Stimulated activated CD8-positive, alpha-beta memory T cell treated with anti-CD3 and anti-CD28 coated beads, Interleukin-7, amount 100 ng/mL, for 1 hour (primary cell): ENCODE results near the gene VIPR2.

ENCODE experiments used
- DNase-seq, 2 donors: peaks; one replicate each; pipeline ENCODE4 v3.0.0-alpha.2; 2020; ENCODE audit warnings: low read depth in 2 of 2

VIPR2 gene

DNA sequence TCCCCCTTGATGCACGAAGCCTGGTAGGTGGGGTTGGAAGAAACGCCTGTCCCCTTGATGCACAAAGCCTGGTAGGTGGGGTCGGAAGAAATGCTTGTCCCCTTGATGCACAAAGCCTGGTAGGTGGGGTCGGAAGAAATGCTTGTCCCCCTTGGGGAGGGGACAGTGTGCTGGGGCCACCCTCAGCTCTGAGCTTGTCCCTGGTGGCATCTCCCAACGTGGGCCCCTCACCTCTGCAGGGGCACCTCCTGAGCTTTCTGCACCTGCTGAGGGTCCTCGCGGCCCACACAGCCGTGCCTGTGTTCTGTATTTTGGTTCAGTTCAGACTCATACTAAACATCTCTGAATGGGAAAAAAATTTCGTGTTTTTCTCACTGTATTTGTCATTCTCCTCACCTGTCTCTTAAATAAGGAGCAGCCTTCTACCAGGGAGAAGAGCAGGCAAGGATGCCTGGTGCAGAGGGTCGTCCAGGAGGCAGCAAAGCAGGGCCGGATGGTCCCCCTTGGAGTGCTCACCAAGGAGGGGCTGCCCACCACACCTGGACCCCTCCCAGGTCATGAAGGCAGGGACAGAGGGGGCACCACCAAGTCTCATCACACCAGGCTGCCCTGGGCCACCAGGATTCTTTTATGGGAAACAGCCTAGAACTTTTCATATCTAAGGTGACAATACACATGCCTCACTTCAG, 24.7 kb downstream of the VIPR2 start:
- DNase-seq = no peak

GRCh38 chr7:159119026-159119741, 25.5 kb downstream of the VIPR2 start:
- DNase-seq = no peak

DNA sequence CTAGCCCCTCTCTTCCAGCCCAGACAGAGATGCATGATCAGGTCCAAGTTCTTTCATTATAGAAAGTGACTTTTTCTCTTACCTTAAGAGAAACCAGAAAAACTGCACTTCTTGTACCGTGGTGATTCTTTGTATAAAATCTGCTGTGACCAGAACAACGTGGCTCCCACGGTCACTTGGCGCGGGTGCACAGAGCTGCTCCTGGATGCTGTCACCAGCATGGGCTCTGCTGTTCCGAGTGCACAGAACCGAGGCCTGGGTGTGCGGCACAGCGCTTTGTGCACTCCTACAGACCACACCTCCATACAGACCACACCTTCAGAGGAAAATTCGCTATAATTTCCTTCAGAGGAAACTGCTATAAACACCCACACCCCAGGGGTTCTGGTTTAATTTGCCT, 26.0 kb downstream of the VIPR2 start:
- no peak for DNase-seq

- DNase-seq = no peak
These were observed 26.5 kb downstream of the VIPR2 start for GRCh38 chr7:159118197-159118595.

GRCh38 chr7:159117366-159118196, 27.1 kb downstream of the VIPR2 start:
- no peak for DNase-seq

DNA sequence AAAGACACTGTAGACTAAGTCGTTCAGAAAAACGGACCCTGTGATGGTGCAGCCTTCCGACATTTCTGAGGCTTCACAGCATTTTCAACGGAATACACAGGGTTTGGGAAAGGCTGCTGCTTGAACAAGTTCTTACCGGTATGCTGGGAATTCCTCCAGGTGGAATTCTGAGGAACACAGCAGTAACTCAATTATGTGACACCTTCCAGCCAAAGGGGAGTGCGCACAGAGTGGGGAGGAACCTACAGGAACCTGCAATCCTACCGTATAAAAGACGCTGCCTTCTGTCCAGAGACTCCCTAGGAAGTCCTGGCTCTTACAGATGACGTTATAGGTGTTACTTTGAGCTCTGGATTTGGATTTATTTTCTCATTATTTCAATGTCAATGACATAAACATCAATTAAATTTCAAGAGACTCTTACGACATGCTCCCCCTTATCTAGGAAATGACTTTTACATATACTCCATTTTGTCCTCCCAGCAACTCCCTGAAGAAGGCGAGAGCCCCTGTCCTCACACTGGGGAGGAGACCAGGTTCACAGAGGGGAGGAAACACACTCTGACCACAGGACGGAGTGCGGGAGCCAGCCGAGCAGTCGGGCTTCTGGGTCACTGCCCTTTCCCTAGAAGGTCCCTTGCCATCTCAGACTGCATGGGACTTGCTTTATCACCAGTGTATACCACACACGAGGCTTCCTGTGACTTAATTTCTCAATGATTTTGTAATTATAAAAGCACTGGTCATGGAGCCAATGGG, 27.9 kb downstream of the VIPR2 start:
- no peak for DNase-seq

DNA sequence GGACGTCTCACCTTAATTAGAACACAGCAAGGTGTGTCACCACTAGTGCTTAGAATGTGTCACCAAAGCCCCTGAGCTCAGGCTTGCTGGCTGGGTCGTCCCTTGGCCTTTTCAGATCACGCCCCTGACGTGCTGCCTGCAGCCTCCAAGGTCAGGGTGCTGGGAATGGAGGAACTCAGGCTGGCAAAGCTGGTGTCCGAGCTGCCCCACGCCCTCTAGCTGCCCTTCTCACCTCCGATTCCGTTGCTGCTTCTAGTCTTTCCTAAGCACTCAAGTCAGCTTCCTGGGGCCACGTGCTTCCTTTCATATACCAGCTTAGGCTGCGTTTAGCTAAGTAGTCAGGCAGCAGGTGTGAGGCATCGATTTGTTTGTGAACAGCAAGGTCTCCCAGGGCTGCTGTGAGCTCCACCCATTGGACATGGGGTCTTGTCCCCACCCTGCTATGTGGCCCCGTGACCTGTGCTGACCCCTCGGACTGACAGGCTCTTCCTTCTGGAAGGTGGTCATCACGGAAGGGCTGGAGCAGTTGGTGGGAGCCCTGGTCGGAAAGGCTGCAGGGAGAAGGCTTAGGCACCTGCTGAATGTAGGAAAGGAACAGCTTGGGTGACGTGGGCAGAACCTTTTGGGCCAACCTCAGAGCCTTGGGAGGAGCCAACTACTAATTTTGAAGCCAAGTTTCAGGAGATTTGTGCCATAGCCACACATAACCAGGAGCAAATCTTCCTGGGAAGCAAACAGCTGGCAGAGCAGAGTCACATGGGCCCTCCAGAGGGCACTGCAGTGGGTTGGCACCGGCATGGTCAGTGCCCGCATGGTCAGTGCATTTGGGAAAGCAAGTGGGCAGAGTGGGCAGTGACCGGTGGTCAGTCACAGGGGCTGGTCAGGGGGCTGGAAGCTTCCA, 28.8 kb downstream of the VIPR2 start:
- no peak for DNase-seq

- DNase-seq = no peak
These were observed 29.7 kb downstream of the VIPR2 start for GRCh38 chr7:159114981-159115380.

- no peak for DNase-seq
These were observed 30.6 kb downstream of the VIPR2 start for GRCh38 chr7:159114096-159114495.

DNA sequence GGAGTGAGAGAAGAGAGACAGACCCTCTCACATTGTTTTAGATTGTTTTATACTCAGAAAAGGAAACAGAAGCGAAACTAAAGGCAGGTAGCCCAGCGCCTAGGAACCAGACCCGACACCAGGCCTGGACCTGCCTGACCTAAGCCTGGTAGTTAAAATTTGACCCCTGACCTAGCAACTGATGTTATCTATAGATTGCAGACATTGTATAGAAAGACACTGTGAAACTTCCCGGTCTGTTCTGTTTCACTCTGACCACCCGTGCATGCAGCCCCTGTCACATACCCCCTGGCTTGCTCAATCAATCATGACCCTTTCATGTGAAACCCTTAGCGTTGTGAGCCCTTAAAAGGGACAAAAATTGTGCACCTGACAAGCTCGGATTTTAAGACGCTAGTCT, 31.6 kb downstream of the VIPR2 start:
- no peak for DNase-seq

DNA sequence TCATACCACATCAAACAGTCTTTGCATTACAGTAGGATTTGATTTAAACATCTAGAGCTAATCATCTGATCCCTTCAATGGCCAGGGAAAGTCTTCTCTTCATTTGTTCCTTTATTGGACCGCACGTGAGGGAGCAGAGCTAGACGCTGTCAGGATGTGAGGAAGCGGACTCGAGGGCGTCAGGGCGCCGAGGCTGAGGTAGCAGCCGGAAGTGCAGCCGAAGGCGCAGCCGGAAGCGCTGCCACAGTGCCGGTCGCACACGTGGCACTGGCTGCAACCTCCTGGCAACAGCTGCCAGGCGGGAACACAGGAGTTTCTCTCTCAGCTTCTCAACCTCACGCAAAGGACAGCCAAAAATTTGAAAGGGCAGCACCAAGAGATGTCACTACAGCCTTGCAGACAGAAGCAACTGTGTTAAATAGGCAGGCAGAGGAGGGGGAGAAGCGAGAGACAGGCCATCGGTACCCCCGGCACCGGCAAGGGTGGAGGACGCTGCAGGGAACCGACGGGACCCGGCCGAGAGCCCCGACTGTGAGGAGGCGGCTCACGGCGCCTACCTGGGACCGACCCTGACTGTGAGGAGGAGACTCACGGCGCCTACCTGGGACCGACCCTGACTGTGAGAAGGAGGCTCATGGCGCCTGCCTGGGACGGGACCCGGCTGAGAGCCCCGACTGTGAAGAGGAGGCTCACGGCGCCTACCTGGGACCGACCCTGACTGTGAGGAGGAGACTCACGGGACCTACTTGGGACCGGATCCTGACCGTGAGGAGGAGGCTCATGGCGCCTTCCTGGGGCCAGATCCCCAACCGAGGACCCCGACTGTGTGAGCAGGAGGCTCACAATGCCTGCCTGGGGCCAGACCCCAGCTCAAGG, 32.3 kb downstream of the VIPR2 start:
- DNase-seq = no peak

DNA sequence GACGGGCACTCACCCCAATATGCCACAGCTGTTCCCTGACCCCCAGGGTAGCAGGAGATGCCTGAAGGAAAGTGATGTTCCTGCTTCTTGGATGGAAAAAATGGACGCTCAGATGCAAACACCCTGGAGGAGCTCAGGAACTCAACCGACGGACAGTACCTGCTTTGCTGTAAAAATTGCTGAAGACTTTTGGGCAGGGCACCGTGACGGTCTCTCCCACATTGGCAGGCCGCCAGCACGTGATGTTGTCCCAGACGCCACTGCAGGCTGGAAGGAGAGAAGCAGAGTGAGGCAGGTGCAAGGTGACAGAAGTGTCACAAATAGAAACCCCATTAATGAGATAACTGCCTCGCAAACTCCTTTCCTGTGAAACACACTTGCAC, 35.0 kb downstream of the VIPR2 start:
- no peak for DNase-seq

GRCh38 chr7:159108941-159109652, 35.6 kb downstream of the VIPR2 start:
- no peak for DNase-seq

- DNase-seq = no peak
These were observed 36.2 kb downstream of the VIPR2 start for GRCh38 chr7:159108491-159108890.

DNA sequence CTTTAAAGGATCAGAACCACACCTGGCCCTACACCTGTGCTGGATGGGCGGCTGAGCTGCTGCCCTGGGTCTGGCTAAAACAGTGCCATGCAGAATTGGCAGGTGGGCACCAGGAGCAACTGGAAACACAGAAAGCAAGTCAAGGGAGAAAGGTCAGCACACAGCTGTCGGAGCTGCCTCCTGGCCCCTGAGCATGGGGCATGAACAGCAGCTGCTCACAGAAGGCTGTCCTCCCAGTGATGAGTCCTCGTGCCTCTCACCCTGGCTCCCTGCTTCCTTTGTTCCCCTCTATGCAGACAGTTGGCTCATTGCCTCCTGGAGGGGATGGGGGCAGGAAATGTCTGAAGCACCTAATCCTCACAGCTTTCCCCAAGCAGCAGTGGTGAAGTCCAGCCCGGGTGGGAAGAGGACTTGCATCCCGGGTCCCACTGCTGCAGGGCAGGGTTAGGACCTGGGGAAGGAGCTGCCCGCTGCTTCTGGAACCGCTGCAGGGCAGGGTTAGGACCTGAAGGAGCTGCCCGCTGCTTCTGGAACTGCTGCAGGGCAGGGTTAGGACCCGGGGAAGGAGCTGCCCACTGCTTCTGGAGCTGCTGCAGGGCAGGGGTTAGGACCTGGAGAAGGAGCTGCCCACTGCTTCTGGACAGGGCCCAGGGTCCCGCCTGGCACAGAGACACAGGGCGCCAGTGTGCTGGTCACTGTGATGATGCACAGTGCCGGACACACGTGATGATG, 37.3 kb downstream of the VIPR2 start:
- DNase-seq = no peak

- DNase-seq = no peak
These were observed 38.5 kb downstream of the VIPR2 start for GRCh38 chr7:159105832-159106811.

DNA sequence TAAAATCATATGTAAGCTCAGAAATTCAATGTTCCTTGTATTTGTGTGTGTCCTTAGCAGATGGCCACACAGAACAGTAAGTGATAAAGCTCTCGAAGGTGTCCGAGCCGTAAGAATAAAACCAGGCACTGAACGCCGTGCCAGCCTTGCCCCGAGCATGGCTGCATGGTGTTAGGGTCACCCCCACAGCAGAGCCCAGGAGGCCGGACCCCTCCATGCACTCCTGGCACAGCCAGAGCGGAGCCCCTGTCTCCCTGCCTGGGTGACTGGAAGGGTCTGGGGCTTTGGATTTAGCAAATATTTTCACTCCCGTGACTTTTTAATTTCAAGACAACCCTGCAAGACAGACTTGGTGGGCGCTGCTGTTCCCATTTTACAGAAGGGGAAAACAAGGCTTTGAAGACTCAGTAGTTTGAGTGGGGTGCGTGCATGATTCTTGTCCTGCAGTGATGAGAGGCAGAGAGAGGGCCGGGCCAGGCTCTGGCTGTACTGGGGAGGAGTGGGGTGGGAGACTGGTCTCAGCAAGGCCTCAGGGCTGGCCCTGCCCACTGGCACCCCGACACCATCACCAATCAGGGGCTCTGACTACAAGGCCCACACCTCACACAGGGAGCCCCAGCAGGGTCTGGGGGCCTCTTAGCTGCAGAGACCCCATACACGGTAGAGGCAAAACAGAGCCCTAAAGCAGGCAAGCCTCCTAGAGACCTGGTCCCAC, 39.4 kb downstream of the VIPR2 start:
- no peak for DNase-seq
